Measurements from ENCODE around the gene CCDC171.

The CCDC171 gene

DNA sequence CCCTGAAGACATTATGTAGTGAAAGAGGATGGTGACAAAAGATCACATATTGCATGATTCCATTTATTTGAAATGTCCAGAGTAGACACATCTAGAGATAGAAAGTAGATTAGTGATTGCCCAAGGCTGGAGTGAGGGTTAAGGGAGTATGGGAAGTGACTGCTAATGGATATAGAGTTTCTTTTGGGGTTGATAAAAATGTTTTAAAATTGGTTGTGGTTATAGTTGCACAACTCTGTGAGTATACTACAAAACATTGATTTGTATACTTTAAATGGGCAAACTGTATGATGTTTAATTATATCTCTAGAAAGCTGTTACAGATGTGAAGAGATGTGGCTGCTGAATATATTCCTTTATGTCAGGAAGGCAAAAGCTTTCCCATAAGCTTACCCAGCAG is 202.8 kb downstream of the CCDC171 start:
- DNase-seq (ENCODE audit: low read depth) = no peak

DNA sequence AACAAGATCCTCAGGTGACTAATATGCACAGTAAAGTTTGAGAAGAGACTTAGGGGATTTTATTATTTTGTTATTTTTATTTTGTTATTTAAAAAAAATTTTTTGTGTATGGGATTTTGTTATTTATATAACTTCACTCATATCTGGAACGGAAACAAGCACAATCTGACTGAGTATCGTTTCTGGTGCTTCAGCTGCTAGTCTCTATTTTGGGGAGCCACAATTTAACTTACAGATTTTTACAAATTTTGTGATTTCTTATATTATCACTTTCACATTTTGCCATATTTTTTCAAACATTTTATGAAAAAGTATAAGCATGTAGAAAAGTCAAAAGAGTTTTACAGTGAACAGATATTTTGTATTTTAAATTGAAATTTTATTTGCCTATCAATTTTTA is 208.7 kb downstream of the CCDC171 start:
- TF ChIP-seq, protein P1, sequence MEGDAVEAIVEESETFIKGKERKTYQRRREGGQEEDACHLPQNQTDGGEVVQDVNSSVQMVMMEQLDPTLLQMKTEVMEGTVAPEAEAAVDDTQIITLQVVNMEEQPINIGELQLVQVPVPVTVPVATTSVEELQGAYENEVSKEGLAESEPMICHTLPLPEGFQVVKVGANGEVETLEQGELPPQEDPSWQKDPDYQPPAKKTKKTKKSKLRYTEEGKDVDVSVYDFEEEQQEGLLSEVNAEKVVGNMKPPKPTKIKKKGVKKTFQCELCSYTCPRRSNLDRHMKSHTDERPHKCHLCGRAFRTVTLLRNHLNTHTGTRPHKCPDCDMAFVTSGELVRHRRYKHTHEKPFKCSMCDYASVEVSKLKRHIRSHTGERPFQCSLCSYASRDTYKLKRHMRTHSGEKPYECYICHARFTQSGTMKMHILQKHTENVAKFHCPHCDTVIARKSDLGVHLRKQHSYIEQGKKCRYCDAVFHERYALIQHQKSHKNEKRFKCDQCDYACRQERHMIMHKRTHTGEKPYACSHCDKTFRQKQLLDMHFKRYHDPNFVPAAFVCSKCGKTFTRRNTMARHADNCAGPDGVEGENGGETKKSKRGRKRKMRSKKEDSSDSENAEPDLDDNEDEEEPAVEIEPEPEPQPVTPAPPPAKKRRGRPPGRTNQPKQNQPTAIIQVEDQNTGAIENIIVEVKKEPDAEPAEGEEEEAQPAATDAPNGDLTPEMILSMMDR (IDR thresholded peaks at IDR 0.05; ENCODE audit: control insufficient read depth, extremely low read depth, insufficient read depth) = no peak
- no peak for DNase-seq (ENCODE audit: low read depth)
- no peak overlapping the region for H3K4me3 ChIP-seq (ENCODE audit: low read depth, low read length)

More for the DNA sequence above, 202.8 kb downstream of the CCDC171 start:
- no peak overlapping the region for H3K4me3 ChIP-seq (ENCODE audit: low read depth, low read length)
- TF ChIP-seq, protein P1 (IDR thresholded peaks at IDR 0.05; ENCODE audit: control insufficient read depth, extremely low read depth, insufficient read depth) = no peak

DNA sequence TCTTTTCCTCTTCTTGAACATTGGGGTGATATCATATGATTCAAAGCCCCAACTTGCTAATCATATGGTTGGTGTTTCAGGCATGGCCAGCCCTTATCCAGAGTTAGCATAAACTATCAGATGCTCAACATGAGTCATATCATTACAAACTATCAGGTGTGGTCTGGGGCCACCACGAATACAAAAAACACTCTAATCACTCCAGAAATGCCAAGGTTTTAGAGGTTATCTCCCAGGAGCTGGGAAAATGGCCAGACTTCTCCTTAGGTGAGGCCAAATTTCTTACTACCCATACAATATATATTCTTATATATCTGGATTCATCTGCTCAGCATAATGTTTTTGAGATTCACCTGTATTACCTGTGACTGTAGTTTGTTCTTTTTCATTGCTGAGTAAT is 210.5 kb downstream of the CCDC171 start:
- no peak overlapping the region for H3K4me3 ChIP-seq (ENCODE audit: low read depth, low read length)
- TF ChIP-seq, protein P1 (IDR thresholded peaks at IDR 0.05; ENCODE audit: control insufficient read depth, extremely low read depth, insufficient read depth) = no peak
- no peak for DNase-seq (ENCODE audit: low read depth)

DNA sequence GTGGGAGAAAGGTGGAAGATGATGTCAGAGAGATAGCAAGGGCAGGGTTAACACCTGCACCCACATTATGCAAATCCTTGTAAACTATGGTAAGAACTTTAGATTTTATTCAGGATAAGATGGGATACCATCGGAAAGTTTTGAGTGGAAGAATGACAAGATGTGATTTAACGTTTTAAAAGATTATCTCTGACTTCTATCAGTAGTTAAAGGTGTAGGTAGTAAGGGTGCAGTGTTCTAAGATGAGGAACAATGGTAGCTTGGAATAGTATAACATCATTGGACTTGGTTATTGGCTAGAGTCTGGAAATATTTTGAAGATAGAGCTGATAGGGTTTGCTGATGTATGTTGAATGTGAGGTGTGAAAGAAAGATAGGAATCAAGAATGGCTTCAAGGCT is 211.3 kb downstream of the CCDC171 start:
- H3K4me3 ChIP-seq (ENCODE audit: low read depth, low read length) = no peak overlapping the region
- TF ChIP-seq, protein P1 (IDR thresholded peaks at IDR 0.05; ENCODE audit: control insufficient read depth, extremely low read depth, insufficient read depth) = no peak
- DNase-seq (ENCODE audit: low read depth) = no peak

DNA sequence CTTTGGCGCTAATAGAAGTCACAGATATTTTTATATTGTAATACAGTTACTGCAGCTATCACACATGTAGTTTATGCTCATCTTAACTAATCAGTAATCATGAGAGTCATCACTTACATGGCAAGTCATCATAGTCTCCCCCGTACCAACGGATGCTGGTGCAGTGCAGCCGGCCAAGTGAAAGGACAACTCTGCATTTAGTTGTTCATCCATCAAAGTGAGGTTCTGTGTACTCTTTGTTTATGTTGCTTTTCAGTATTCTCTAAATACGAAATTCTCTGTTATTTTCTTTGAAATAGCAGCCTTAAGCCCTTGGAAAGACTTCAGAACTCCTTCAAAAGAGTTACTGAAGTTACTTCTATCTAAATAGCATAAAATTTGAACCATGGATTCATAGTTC is 216.7 kb downstream of the CCDC171 start:
- H3K4me3 ChIP-seq (ENCODE audit: low read depth, low read length) = no peak overlapping the region
- TF ChIP-seq, protein P1 (IDR thresholded peaks at IDR 0.05; ENCODE audit: control insufficient read depth, extremely low read depth, insufficient read depth) = no peak
- DNase-seq (ENCODE audit: low read depth) = no peak

DNA sequence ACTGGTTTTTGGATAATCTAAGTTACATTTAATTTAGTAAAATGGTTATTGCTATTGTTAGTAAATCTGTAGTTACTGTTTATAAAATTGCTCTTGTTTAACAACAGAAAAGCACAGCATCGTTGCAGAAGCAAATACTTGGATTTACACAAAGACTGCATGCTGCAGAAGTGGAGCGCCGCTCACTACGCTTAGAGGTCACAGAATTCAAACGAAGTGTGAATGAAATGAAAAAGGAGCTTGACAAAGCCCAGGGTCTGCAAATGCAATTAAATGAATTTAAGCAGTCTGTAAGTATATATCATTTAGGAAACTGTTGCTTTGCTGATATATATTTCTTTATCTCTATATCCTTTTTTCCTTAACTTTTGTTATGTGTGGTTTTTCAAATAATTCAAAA is 226.0 kb downstream of the CCDC171 start:
- no peak for DNase-seq (ENCODE audit: low read depth)
- TF ChIP-seq, protein P1 (IDR thresholded peaks at IDR 0.05; ENCODE audit: control insufficient read depth, extremely low read depth, insufficient read depth) = no peak
- no peak overlapping the region for H3K4me3 ChIP-seq (ENCODE audit: low read depth, low read length)

DNA sequence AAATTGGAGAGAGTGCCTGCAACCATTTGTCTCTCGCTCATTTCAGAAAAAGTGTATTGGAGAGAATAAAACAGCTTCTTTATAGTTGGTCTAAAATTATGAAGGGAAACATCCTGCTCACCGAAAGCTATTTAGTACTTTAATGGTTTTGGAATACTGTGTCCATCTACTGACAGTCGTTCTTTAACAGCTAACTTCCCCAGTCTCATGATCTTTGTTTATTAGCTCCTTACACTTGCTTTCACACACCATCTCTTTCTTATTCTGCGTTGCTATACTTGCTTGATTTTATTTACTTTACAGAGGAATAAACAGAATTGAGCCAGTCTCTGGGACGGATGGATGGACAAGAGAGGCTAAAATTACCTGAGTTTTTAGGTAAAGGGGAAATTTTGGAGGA is 229.3 kb downstream of the CCDC171 start:
- no peak overlapping the region for H3K4me3 ChIP-seq (ENCODE audit: low read depth, low read length)
- DNase-seq (ENCODE audit: low read depth) = no peak
- TF ChIP-seq, protein P1 (IDR thresholded peaks at IDR 0.05; ENCODE audit: control insufficient read depth, extremely low read depth, insufficient read depth) = no peak
